GM12878 (cell line): ENCODE measurements around the gene MYRF. TPM values are rescaled to one million over a fixed set of nuclear protein-coding genes. Genes with fewer than 3 reads are reported as not detected.

Experiments
- ATAC-seq: fragments of 200-7000 bp; cut with Tn5 transposase; 3 replicates; pipeline ENCODE4 v1.9.1; 2020; ENCODE audit warnings: mild to moderate bottlenecking, moderate library complexity
- BruUV-seq: library from RNA; stranded (reverse); fragments of 400-500 nt; replicated peaks from 2 replicates; lab custom pipeline; 2021; lab: Mats Ljungman, UMichigan
- CTCF ChIA-PET: fragments of 300-600 bp; sonication (Branson Sonifier 250); formaldehyde crosslinking; extraction: SDS; loops from one replicate; lab custom pipeline; 2021; ENCODE audit warnings: inconsistent platforms; lab: Yijun Ruan, JAX
- POLR2A ChIA-PET: fragments of 350-600 bp; formaldehyde crosslinking; extraction: SDS; loops from one replicate; lab custom pipeline; 2021; ENCODE audit warnings: inconsistent platforms; lab: Charles Lee
- RAD21 ChIA-PET: fragments of 300-600 bp; sonication (Branson Sonifier 250); formaldehyde crosslinking; loops from one replicate; lab custom pipeline; 2023; ENCODE audit warnings: antibody characterized with exemption; ENCODE audit not compliant: unreplicated experiment; lab: Charles Lee
- SMC1A ChIA-PET: fragments of 300-600 bp; sonication (Branson Sonifier 250); formaldehyde crosslinking; loops from one replicate; lab custom pipeline; 2023; ENCODE audit not compliant: unreplicated experiment, uncharacterized antibody; lab: Charles Lee
- DNase-seq: peaks from one replicate; pipeline ENCODE4 v3.0.0-alpha.2; 2011; ENCODE audit warnings: low read depth, low spot score
- FAIRE-seq: peaks from 3 replicates; lab custom pipeline; 2011; peaks lifted over from hg19 to GRCh38; lab: Jason Lieb, UNC
- H2AFZ ChIP-seq: 2 replicates; pipeline ENCODE4 v1.6.0; 2011; ENCODE audit warnings: low read depth, low read length, control low read depth; ENCODE audit not compliant: control insufficient read depth
- H3K27ac ChIP-seq: 2 replicates; pipeline ENCODE4 v1.5.1; 2011; ENCODE audit warnings: control low read depth; ENCODE audit not compliant: control insufficient read depth, insufficient read depth
- H3K27me3 ChIP-seq, 2 experiments: replicated peaks in 1 of 2; 2 replicates each; pipeline versions ENCODE4 v1.6.0 to v1.6.1; 2011; ENCODE audit warnings: low read length in 1 of 2; ENCODE audit not compliant: control insufficient read depth in 2 of 2, insufficient read depth in 2 of 2
- H3K36me3 ChIP-seq, 2 experiments: 2 replicates each; pipeline ENCODE4 v1.5.1; 2011; ENCODE audit warnings: low read length in 1 of 2; ENCODE audit not compliant: control insufficient read depth in 2 of 2, insufficient read depth in 2 of 2
- H3K4me1 ChIP-seq: 2 replicates; pipeline ENCODE4 v1.6.1; 2011; ENCODE audit warnings: mild to moderate bottlenecking, low read length, moderate library complexity, mixed read lengths; ENCODE audit not compliant: control insufficient read depth, insufficient read depth
- H3K4me2 ChIP-seq: 2 replicates; pipeline ENCODE4 v1.6.0; 2011; ENCODE audit warnings: control low read depth; ENCODE audit not compliant: control insufficient read depth, insufficient read depth
- H3K4me3 ChIP-seq: fragments of 200-600 bp; sonication (generic); 2 replicates; pipeline ENCODE4 v1.5.1; 2016
- H3K79me2 ChIP-seq: 2 replicates; pipeline ENCODE4 v1.6.0; 2011; ENCODE audit warnings: low read length; ENCODE audit not compliant: control insufficient read depth, insufficient read depth
- H3K9ac ChIP-seq: 2 replicates; pipeline ENCODE4 v1.8.0; 2011; ENCODE audit warnings: low read length, control low read depth, mixed read lengths; ENCODE audit not compliant: control insufficient read depth, insufficient read depth
- H3K9me3 ChIP-seq: replicated peaks from 3 replicates; pipeline ENCODE4 v1.5.1; 2011; ENCODE audit warnings: mild to moderate bottlenecking, low read length; ENCODE audit not compliant: control insufficient read depth, insufficient read depth
- H4K20me1 ChIP-seq: 2 replicates; pipeline ENCODE4 v1.6.0; 2011; ENCODE audit not compliant: control insufficient read depth, insufficient read depth
- BCL3 ChIP-seq: IDR thresholded peaks from 2 replicates; pipeline ENCODE4 v1.6.1; 2011; ENCODE audit warnings: borderline replicate concordance, low read depth, mild to moderate bottlenecking, moderate library complexity, low read length; ENCODE audit not compliant: insufficient read depth, poor library complexity, severe bottlenecking
- CHD1 ChIP-seq: IDR thresholded peaks from 2 replicates; pipeline ENCODE4 v1.6.1; 2012; ENCODE audit warnings: low read depth, low read length, improper control_type of control experiment
- HDGF ChIP-seq: fragments of 450-650 bp; IDR thresholded peaks from 2 replicates; pipeline ENCODE4 v1.6.1; 2016; ENCODE audit warnings: antibody characterized with exemption
- MLLT1 ChIP-seq: fragments of 450-650 bp; IDR thresholded peaks from 2 replicates; pipeline ENCODE4 v1.6.1; 2016; ENCODE audit warnings: mild to moderate bottlenecking
- NBN ChIP-seq: fragments of 450-650 bp; IDR thresholded peaks from 2 replicates; pipeline ENCODE4 v1.6.1; 2016
- NFIC ChIP-seq: IDR thresholded peaks from 2 replicates; pipeline ENCODE4 v1.6.1; 2012; ENCODE audit warnings: low read depth, mild to moderate bottlenecking, inconsistent platforms, low read length, moderate library complexity
- POLR2AphosphoS2 ChIP-seq: IDR thresholded peaks from 2 replicates; pipeline ENCODE4 v1.6.1; 2011; ENCODE audit warnings: low read depth, mild to moderate bottlenecking, low read length, improper control_type of control experiment, moderate library complexity
- PRDM15 ChIP-seq: fragments of 450-650 bp; formaldehyde crosslinking; IDR thresholded peaks from 2 replicates; pipeline ENCODE4 v1.4.0; 2020; ENCODE audit warnings: mild to moderate bottlenecking, moderate library complexity
- RUNX3 ChIP-seq: IDR thresholded peaks from 2 replicates; pipeline ENCODE4 v1.6.1; 2012; ENCODE audit warnings: low read length, inconsistent platforms
- SPI1 ChIP-seq: IDR thresholded peaks from 2 replicates; pipeline ENCODE4 v1.6.1; 2011; ENCODE audit warnings: low read depth, mild to moderate bottlenecking, low read length, moderate library complexity, borderline replicate concordance; ENCODE audit not compliant: insufficient read depth
- TBL1XR1 ChIP-seq: IDR thresholded peaks from 2 replicates; pipeline ENCODE4 v1.6.1; 2012; ENCODE audit warnings: low read depth, low read length, improper control_type of control experiment
- YY1 ChIP-seq: IDR thresholded peaks from 2 replicates; pipeline ENCODE4 v1.6.1; 2011; ENCODE audit warnings: low read depth, mild to moderate bottlenecking, low read length
- ZBTB33 ChIP-seq: fragments of 450-650 bp; IDR thresholded peaks from 2 replicates; pipeline ENCODE4 v1.6.1; 2017; ENCODE audit warnings: mild to moderate bottlenecking
- ZSCAN29 ChIP-seq: fragments of 450-650 bp; IDR thresholded peaks from 2 replicates; pipeline ENCODE4 v1.6.1; 2017; ENCODE audit warnings: mild to moderate bottlenecking, moderate library complexity
- WGBS: methylation state at CpG from one replicate; pipeline ENCODE4 v1.1.6; 2016; ENCODE audit warnings: low lambda C conversion rate; ENCODE audit not compliant: insufficient replicate concordance, insufficient coverage; ENCODE audit errors: missing lambda C conversion rate; 5-methylcytosine and 5-hydroxymethylcytosine counted together
- in situ Hi-C: fragments of 300-500 bp; cut with MboI; formaldehyde crosslinking; loops from 9 replicates; pipeline ENCODE4 v1.14.3; 2018; ENCODE audit warnings: mixed read lengths
- intact Hi-C: fragments of 100-400 bp; cut with micrococcal nuclease; formaldehyde crosslinking; loops from one replicate; pipeline ENCODE4 v1.14.2; 2022; ENCODE audit not compliant: unreplicated experiment
- polyA plus RNA-seq, 11 experiments: library from polyadenylated mRNA; depleted of rRNA in 4 of 11; unstranded in 6 of 11; stranded (reverse) in 5 of 11; fragments of >200 nt; fragmentation: Nextera tagmentation in 4 of 11; fragmentation: Illumina TruSeq in 1 of 11; extraction: Ambion mirVana in 4 of 11; extraction: Trizol in 1 of 11; gene quantifications; 1 replicate in 1 of 11; 2 replicates in 10 of 11; pipeline versions ENCODE4 v1.2.1 to v1.2.3, GENCODE V29; 2011 to 2016; ENCODE audit warnings: inconsistent platforms in 2 of 11, missing spikeins in 2 of 11, low read depth in 1 of 11
- total RNA-seq, 4 experiments: library from RNA; depleted of rRNA in 3 of 4; stranded (reverse); fragments of >200 nt in 3 of 4; fragmentation: Illumina TruSeq in 1 of 4; extraction: Trizol in 1 of 4; gene quantifications; 2 replicates each; pipeline versions ENCODE4 v1.2.1 to v1.2.3, GENCODE V29; 2013 to 2021

MYRF gene
- total and polyA plus RNA-seq, 10 of the 15 experiments (the other 5 are each of a cell fraction or from before 2014, with no cell fraction given), result 0.27 to 15.6 (median 0.89) TPM

- in situ Hi-C loops (no loop called here), intact Hi-C loops (loop anchor here (1.0 to 5.0 kb wide), 2 partner anchors 11 to 140 kb away; partner anchors contain the start of gene FTH1)
- BruUV-seq, result TSS peak; percentile 88
- 4% methylated on average over 23 of the region's 23 CpGs for WGBS
- ChIA-PET SMC1A (interaction anchor here (0.6 to 6.2 kb wide), 4 partner anchors 10 to 488 kb away, joined by 3 to 67 read pairs (median 3); partner anchors contain the start of gene FADS1), POLR2A (interaction anchor here (0.6 to 6.9 kb wide), 7 partner anchors 9 to 72 kb away, joined by 3 to 167 read pairs (median 5); partner anchors contain the start of genes FADS1, FEN1 and TMEM258), RAD21 (interaction anchor here (5.2 to 6.9 kb wide), 2 partner anchors 10 to 29 kb away, joined by 48 to 51 read pairs; partner anchors contain the start of gene FADS1), CTCF (interaction anchor here (1.6 to 9.7 kb wide), 3 partner anchors 11 to 281 kb away, joined by 5 to 75 read pairs (median 56); partner anchors contain the start of gene FADS1)
- peak overlapping the region; percentile 95 for H3K9ac ChIP-seq
- peaks cover 0 to 4% of the 10 kb centered on the region in 2 experiments; a peak in 1 of 4 replicates for H3K36me3 ChIP-seq
- DNase-seq (no peak), ATAC-seq (peak; percentile 27), FAIRE-seq (no peak)
- no peaks in the 10 kb centered on the region for H3K9me3 ChIP-seq
- peak overlapping the region; percentile 100 for H3K4me3 ChIP-seq
- no peaks in the 10 kb centered on the region for H3K27me3 ChIP-seq
- H2AFZ ChIP-seq, result peak overlapping the region; percentile 87
- H3K4me2 ChIP-seq, result peak overlapping the region; percentile 93
- no peaks in the 10 kb centered on the region for H4K20me1 ChIP-seq
- peaks cover 12% of the 10 kb centered on the region for H3K4me1 ChIP-seq
- peaks cover 52% of the 10 kb centered on the region for H3K79me2 ChIP-seq
- H3K27ac ChIP-seq, result peak overlapping the region; percentile 95
- TF ChIP-seq RUNX3, result peak; percentile 60; the same call in 1 of the 2 replicates
- TF ChIP-seq ZBTB33, result no peak
- no peak for TF ChIP-seq TBL1XR1
- TF ChIP-seq BCL3, result no peak
- no peak for TF ChIP-seq NFIC
- peak; percentile 49; the same call in 1 of the 2 replicates for TF ChIP-seq SPI1
- TF ChIP-seq PRDM15 (CRISPR knock-in tag), result 0 out of 2 replicates have a peak, but pooled peaks have one; percentile 24
- TF ChIP-seq CHD1, result no peak
- TF ChIP-seq HDGF, result peak; percentile 39; the same call in 1 of the 2 replicates
- peak; percentile 18 for TF ChIP-seq NBN
- TF ChIP-seq ZSCAN29, result 0 out of 2 replicates have a peak, but pooled peaks have one; percentile 30
- peak; percentile 30 for TF ChIP-seq MLLT1
- TF ChIP-seq YY1, result peak; percentile 84
- peak; percentile 42; the same call in 1 of the 2 replicates for TF ChIP-seq POLR2AphosphoS2
These were observed 74.6 kb downstream of the MYRF start for GRCh38 chr11:61826930-61827570.
